ENCODE results near the gene ATP11A.

The ATP11A gene

DNA sequence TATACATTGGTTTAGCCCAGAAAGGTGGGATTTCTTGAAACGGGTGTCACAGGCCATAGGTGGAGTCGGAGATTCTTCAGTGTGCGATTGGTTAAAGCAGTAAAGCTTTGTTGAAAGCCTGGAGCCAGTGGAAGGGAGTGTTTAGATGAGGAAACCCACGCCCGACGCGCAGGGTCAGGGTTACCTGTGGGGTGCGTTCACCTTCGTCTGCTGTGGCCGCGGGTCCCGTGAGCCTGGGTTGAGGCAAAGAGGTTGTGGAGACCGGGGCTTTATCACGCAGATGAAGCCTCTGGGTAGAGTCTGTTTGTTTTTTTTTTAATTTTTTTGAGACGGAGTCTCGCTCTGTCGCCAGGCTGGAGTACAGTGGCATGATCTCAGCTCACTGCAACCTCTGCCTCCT, 30.4 kb downstream of the ATP11A start:
- Mint-ChIP-seq H3K9me3 (no peaks in the 10 kb centered on the region), H3K4me1 (peaks cover 32% of the 10 kb centered on the region), H3K4me3 (no peak overlapping the region), H3K27ac (peak overlapping the region; percentile 7 to 29), H3K27me3 (no peaks in the 10 kb centered on the region)
- DNase-seq (no peak), ATAC-seq (no peak)

DNA sequence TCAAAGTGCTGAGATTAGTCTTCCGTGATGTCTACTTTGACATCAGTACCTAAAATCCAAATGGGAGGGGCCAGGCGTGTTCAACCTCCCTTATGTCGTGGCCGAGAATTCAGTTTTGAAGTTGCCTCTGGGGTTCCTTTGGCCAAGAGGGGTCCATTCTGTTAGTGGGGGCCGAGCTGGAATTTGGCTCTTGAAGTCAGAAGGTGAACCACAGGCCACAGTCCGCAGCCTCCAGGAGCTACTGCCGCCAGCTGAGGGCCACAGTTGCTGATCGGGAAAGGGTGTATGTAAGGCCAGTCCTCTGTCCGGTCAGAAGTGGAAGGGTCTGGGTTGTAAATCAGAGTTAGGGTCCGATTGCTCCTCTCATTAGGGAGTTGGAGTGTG, 31.0 kb downstream of the ATP11A start:
- H3K9me3 Mint-ChIP-seq = no peaks in the 10 kb centered on the region
- no peak overlapping the region for H3K27ac Mint-ChIP-seq
- H3K4me3 Mint-ChIP-seq = no peak overlapping the region
- H3K4me1 Mint-ChIP-seq = peaks cover 34% of the 10 kb centered on the region
- ATAC-seq = no peak
- no peaks in the 10 kb centered on the region for H3K27me3 Mint-ChIP-seq
- no peak for DNase-seq

DNA sequence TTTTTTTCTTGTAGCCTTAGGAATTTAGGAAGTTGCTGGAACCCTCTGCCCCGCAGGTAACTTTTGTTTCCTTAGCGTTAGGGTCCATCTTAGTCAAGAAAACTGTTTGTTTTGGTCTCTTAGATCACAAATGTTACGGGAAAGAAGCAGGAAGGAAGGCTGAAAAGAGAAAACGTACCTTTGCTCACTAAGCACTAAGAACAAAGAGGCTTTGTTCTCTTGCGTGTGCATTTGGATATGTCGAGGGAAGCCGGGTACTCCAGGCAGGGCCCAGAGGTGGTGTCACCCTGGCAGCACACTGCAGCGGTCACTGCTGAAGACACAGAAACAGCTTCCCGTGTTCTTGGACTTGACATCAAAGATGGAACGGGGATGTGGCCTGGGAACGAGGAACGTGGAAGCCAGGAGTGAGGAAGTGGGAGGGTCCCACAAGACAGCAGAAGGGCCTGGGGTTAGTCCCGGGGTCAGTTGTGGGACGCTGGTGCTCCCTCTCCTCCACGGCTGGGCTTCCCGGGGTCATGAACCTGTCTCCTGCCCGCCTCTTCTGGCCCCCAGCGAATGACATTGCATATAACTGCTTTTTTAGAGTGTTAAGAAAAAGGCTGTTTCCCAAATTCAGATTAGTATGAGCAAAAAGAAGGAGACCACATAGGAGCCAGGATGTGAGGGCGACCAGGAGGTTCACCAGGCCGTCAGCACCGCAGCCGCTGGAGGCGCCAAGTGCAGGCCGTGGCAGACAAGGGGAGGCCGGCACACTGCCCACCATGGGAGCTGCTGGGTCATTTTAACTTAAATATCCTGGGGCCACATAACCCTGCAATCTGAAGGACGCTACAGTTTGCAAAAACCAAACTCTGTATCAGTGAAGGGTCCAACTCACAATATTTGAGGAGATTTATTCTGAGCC, 31.6 kb downstream of the ATP11A start:
- Mint-ChIP-seq H3K4me3 (no peak overlapping the region), H3K9me3 (no peaks in the 10 kb centered on the region), H3K27ac (no peak overlapping the region), H3K27me3 (no peaks in the 10 kb centered on the region), H3K4me1 (peaks cover 38% of the 10 kb centered on the region)
- DNase-seq = no peak
- ATAC-seq = no peak

DNA sequence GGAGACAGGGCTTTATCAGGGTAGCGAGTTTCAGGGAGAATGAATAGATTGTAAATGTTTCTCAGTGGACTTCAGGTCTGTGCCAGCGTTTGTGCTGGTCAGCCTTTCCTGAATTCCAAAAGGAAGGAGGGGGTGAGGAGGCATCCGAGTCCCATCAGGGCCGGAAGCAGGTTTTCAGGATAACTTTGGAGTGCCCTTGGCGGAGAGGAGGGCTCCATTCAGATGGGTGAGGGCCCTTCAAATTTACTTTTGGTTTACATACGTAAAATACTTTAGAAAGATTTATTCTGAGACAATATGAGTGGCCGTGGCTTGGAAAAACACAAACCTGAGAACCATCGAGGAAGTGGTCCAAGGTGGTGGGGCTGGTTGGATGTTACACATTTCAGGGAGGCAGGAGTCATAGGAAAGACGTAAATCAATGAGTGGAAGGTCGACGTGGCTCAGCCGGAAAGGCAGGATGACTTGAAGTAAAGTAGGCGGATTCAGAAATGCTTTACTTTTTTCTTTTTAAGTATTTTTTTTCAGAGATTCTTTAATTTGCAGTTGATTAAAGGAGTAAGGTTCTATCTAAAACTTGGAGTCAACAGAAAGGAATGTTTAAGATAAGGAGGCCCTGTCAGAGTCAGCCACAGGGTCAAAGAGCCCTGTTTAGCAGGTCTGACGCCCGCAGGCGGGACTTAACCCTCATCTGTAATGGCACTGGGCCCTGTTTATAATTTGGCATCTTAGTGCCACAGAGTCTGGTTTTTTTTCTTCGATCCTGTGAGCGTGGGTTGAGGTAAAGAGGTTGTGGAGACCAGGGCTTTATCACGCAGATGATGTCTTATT, 32.8 kb downstream of the ATP11A start:
- DNase-seq = no peak
- H3K4me3 Mint-ChIP-seq = no peak overlapping the region

DNA sequence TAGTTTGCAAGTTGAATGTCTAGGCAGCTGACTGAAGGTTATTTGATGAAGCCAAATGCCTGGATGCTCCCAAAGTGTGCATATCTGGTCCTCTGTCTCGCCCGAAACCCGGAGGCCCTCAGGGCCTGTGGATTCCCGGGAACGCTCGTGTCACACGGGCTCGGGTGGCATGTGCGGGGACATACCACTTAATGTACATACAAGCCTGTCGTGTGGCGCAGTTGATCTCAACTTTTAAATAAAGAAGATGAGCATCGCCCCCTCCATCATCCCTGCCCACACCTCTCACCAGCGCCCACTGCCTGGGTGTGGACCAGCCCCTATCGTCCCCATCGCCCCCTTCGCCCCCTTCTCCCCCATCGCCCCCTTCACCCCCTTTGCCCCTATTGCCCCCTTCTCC, 33.9 kb downstream of the ATP11A start:
- peaks cover 38% of the 10 kb centered on the region for H3K4me1 Mint-ChIP-seq
- H3K27me3 Mint-ChIP-seq = no peaks in the 10 kb centered on the region
- H3K27ac Mint-ChIP-seq = peak overlapping the region in 1 of 2 donors; percentile 13
- ATAC-seq (no peak), DNase-seq (no peak)
- H3K9me3 Mint-ChIP-seq = no peaks in the 10 kb centered on the region
- no peak overlapping the region for H3K4me3 Mint-ChIP-seq

More for the DNA sequence above, 32.8 kb downstream of the ATP11A start:
- no peaks in the 10 kb centered on the region for H3K27me3 Mint-ChIP-seq
- no peaks in the 10 kb centered on the region for H3K9me3 Mint-ChIP-seq
- H3K27ac Mint-ChIP-seq = peak overlapping the region in 1 of 2 donors; percentile 60
- H3K4me1 Mint-ChIP-seq = peaks cover 38% of the 10 kb centered on the region
- no peak for ATAC-seq

DNA sequence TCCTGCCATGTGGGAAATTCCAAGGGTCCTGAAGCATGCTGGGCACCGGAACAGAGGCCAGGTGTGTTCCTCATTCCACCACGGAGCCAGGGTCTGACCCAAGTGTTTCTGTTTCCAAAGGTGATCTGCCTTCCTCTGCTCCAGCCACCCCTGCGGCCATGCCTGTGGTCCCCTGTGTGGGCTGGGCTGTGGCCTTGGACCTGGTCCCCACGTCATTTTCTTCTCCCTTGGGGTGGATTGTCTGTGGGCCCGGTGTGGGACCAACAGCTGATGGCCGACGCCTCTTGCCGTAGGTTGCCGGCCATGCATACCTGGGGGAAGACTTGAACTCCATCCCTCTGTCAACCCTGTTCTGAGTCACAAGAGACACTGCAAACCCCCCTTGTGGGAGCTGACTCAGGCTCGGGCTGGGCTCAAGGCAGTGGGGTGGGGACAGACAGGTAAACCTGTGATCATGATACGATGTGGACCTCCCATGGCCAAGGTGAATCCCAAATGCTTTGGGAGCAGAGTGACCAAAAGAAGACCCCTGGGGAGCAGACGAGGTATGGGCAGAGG, 35.0 kb downstream of the ATP11A start:
- no peak overlapping the region for H3K27ac Mint-ChIP-seq
- no peak for ATAC-seq
- no peaks in the 10 kb centered on the region for H3K27me3 Mint-ChIP-seq
- DNase-seq = no peak
- peaks cover 38% of the 10 kb centered on the region for H3K4me1 Mint-ChIP-seq
- H3K4me3 Mint-ChIP-seq = peak overlapping the region in 1 of 2 donors; percentile 78
- no peaks in the 10 kb centered on the region for H3K9me3 Mint-ChIP-seq

DNA sequence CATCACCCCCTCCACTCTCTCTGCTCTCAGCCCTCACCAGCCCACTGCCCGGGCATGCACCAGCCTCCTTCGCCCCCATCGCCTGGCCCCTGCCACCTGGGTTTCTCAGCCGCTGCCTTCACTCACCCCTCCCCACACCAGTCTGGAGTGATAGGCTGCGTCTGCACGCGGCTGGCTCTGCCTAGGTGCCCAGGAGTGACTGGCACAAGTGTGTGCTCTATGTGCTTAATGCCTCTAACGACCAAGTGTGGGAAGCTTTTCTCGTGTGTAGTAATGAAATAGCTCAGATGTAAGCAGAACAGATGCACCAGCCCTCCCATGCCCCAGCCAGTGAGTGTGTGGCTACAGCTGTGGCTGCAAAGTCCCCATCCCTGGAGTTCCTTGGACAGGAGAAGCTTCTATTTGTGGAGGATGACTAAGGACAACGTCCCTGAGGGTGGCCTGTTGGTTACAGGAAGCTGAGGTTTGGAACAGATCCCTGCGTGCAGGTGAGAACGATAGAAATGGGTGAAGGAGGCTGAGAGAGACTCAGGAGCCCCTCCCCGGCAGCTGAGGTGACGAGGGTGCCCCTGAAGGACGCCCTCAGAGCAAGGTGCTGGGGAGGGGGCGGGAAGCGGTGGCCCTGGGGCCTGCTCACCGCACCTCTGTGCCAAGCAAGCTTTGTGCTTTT, 35.6 kb downstream of the ATP11A start:
- Mint-ChIP-seq H3K4me1 (peaks cover 38% of the 10 kb centered on the region), H3K9me3 (no peaks in the 10 kb centered on the region), H3K27me3 (no peaks in the 10 kb centered on the region), H3K4me3 (peak overlapping the region in 1 of 2 donors; percentile 78), H3K27ac (peak overlapping the region in 1 of 2 donors; percentile 21)
- DNase-seq = no peak
- peak; percentile 58 for ATAC-seq

DNA sequence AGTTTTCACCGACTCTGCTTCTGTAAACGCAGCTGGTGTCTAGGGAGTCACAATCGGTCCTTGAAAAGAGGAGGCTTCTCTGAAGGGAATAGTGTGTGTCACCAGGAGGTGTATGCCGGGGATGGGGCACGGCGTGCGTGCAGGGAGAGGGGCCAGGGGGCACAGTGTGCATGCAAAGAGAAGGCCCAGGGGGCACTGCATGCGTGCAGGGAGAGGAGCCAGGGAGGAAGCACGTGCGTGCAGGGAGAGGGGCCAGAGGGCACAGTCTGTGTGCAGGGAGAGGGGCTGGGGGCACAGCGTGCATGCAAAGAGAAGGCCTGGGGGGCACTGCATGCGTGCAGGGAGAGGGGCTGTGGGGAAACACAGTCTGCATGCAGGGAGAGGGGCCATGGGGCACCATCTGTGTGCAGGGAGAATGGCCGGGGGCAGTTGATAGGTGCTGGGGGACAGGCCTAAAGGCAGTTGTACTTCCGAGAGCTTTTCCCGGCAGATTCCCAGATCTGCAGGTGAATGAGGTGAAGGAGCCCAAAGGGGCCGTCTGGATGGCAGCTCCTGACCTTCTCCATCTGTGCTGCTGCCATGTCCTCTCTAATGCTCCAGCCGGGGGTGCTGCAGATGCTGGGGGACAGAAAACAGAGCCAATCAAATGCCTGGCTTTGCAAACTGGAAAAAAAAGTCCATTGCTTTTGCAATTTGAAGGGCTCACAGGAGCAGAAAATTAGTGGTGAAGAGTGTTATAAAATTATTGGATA, 36.4 kb downstream of the ATP11A start:
- Mint-ChIP-seq H3K4me1 (peaks cover 38% of the 10 kb centered on the region), H3K4me3 (peak overlapping the region in 1 of 2 donors; percentile 78), H3K27me3 (no peaks in the 10 kb centered on the region), H3K27ac (no peak overlapping the region), H3K9me3 (no peaks in the 10 kb centered on the region)
- no peak for DNase-seq
- ATAC-seq = peak; percentile 39

DNA sequence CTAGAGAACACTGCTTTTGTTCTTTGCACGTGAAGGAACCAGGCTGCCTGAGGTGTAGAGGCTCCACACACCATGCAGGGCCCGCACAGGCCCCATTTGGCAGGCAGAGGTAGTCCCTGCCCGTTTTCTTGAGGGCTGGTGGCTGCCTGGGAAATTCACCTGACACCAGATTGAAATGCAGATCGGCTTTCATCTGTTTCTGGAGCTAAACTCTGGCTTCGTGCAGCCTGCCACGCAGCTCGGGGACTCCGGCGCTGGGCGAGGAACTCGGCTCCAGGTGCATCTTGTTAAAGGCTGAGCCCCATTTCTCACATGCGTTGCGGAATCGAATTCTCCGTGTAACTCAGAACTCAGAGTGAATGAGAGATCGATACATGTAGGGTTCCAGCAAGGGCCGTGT, 37.7 kb downstream of the ATP11A start:
- Mint-ChIP-seq H3K27ac (no peak overlapping the region), H3K27me3 (no peaks in the 10 kb centered on the region), H3K4me3 (no peak overlapping the region), H3K4me1 (peaks cover 34% of the 10 kb centered on the region), H3K9me3 (no peaks in the 10 kb centered on the region)
- DNase-seq = no peak
- no peak for ATAC-seq

DNA sequence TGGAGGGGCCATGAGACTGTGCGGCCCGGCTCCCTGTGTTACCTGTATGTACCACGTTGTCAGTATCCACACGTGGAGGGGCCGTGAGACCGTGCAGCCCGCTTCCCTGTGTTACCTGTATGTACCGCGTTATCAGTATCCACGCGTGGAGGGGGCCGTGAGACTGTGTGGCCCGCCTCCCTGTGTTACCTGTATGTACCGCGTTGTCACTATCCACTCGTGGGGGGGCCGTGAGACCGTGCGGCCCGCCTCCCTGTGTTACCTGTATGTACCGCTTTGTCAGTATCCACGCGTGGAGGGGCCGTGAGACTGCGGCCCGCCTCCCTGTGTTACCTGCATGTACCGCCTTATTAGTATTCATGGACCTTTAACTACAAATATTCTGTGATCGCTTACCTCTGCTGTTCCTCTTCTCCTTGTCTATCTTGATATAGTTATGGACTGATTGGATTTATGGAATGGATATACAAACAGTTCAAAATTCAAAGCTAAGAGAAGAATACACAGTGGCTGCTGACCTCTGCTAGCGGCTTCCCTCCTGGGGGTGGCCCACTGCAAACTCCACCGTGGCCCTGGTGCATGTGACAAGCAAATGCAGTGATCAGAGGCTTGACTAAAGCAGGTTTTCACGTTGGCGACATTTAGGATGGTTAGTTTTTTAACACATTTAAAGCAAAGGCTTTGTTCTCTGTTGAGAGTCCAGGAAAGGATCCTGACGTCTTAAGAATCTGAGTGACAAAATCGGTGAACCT, 38.7 kb downstream of the ATP11A start:
- ATAC-seq = no peak
- DNase-seq = no peak

DNA sequence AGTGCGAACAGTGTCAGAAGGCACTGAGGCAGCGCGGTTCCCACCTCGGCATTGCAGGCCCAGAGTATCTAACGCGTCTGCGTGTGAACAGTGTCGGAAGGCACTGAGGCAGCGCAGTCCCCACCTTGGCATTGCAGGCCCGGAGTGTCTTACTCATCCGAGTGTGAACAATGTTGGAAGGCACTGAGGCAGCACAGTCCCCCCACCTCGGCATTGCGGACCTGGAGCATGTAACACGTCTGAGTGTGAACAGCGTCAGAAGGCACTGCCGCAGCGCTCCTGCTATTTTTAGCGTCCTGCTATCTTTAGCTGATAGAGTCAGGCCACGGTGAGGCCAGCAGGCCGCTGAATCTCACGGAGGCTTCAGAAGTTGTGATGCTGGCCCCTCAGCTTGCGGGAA, 39.6 kb downstream of the ATP11A start:
- no peak overlapping the region for H3K4me3 Mint-ChIP-seq
- H3K9me3 Mint-ChIP-seq = no peaks in the 10 kb centered on the region
- no peak for ATAC-seq
- no peaks in the 10 kb centered on the region for H3K27me3 Mint-ChIP-seq
- no peak for DNase-seq
- peaks cover 20% of the 10 kb centered on the region for H3K4me1 Mint-ChIP-seq
- H3K27ac Mint-ChIP-seq = no peak overlapping the region

More for the DNA sequence above, 38.7 kb downstream of the ATP11A start:
- H3K27ac Mint-ChIP-seq = no peak overlapping the region
- H3K4me3 Mint-ChIP-seq = no peak overlapping the region
- no peaks in the 10 kb centered on the region for H3K9me3 Mint-ChIP-seq
- H3K27me3 Mint-ChIP-seq = no peaks in the 10 kb centered on the region
- peaks cover 25% of the 10 kb centered on the region for H3K4me1 Mint-ChIP-seq

DNA sequence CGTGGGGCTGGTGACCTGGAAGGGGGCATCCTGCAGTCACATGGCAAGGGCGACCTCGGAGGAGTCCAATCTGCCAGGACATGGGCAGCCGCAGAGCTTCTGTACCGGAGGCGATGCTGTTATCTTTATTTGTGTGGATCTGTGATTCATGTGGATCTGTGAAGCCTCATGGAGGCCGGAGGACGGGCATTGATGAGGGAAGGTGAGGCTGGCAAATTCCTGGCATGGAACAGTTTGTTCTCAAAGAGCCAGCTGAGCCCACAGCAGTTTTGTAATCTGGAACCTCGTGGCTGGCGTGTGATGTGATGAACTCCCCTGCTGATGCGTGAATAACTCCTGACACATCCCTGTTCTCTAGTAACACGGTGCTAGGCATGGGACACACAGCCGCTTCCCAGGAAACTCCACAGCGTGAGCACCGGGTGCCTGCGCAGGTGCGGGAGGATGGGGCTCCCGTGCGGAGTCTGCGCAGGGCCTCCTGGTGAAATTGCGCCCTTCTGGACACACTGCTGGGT, 40.4 kb downstream of the ATP11A start:
- Mint-ChIP-seq H3K4me3 (no peak overlapping the region), H3K4me1 (peaks cover 12% of the 10 kb centered on the region), H3K27me3 (no peaks in the 10 kb centered on the region), H3K27ac (no peak overlapping the region), H3K9me3 (no peaks in the 10 kb centered on the region)
- DNase-seq = no peak
- ATAC-seq = no peak

DNA sequence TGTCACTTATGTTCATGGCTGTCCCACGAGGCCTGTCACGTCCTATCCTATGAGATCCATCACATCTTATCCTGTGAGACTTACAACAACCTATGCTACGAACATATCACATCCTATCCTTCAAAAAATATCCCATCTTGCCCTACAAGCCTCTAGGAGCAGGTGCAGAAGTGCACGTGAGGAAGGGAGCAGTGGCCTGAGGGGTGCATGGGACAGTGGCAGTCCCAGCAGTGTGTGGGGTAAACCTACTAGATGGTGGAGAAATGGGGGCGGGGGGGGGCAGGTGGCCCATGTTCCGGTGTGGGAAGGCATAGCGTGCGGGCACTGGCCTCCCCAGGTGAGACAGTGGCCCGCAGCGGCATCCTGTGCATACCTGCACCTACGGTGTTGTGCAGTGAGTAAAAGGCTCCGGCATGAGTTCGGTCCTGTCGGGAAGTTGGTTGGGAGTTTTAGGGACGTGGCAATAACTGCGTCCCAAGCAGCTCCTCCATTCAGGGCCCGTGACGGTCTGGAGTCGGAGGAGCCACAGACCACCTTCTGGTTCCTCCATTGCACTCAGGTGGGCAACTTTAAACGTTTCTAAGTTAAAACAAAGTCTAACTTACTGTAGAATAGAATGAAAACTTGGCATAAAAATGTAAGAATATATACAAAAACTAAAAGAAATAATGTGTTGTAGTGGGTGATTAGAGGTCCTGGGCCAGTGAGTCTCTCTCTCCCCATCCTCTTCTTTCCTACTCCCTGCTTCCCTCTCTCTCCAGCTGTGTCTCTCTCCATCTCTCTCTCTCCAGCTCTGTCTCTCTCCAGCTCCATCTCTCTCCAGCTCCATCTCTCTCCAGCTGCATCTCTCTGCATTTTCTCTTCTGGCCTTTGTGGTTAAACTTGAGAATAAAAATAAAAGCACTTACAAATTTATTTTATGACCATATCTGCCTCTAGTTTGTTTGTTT, 42.1 kb downstream of the ATP11A start:
- DNase-seq (no peak), ATAC-seq (no peak)
- no peaks in the 10 kb centered on the region for H3K27me3 Mint-ChIP-seq
- no peak overlapping the region for H3K27ac Mint-ChIP-seq
- H3K4me3 Mint-ChIP-seq = no peak overlapping the region
- H3K4me1 Mint-ChIP-seq = no peaks in the 10 kb centered on the region
- no peaks in the 10 kb centered on the region for H3K9me3 Mint-ChIP-seq

Data from stimulated activated naive CD8-positive, alpha-beta T cell treated with anti-CD3 and anti-CD28 coated beads, Interleukin-15, amount 100 ng/mL, for 72 hours (primary cell).